Sigmoid colon (tissue), 7 donors: Measurements from ENCODE around the gene CLEC7A. TPM values are rescaled to one million over a fixed set of nuclear protein-coding genes. Genes with fewer than 3 reads are reported as not detected.

Experiments
- DNase-seq: peaks from one replicate; pipeline ENCODE4 v3.0.0-alpha.2; 2019
- H3K27ac ChIP-seq, 4 donors: fragments of 200-600 bp; sonication (generic); one replicate each; pipeline ENCODE4 v1.5.1; 2016 to 2019; ENCODE audit warnings: mild to moderate bottlenecking in 1 of 4
- H3K27me3 ChIP-seq, 3 donors: fragments of 200-600 bp; sonication (generic); one replicate each; pipeline ENCODE4 v1.5.1; 2019; ENCODE audit warnings: mild to moderate bottlenecking in 1 of 3
- H3K36me3 ChIP-seq, 4 donors: fragments of 200-600 bp; sonication (generic); one replicate each; pipeline ENCODE4 v1.5.1; 2016 to 2019
- H3K4me1 ChIP-seq, 4 donors: fragments of 200-600 bp; sonication (generic); one replicate each; pipeline ENCODE4 v1.5.1; 2017 to 2019
- H3K4me3 ChIP-seq, 4 donors: fragments of 200-600 bp; sonication (generic); one replicate each; pipeline ENCODE4 v1.5.1; 2017 to 2019; ENCODE audit warnings: mild to moderate bottlenecking in 2 of 4, moderate library complexity in 1 of 4
- H3K9me3 ChIP-seq, 4 donors: fragments of 200-600 bp in 3 of 4; sonication (generic) in 3 of 4; one replicate each; pipeline versions ENCODE4 v1.5.1 to v1.6.1; 2013 to 2019
- EP300 ChIP-seq, 4 donors: sonication (generic); formaldehyde crosslinking; IDR thresholded peaks; one replicate each; pipeline ENCODE4 v1.6.1; 2017; ENCODE audit warnings: antibody characterized with exemption in 4 of 4
- POLR2A ChIP-seq, 2 donors: fragments of 450-650 bp; IDR thresholded peaks; one replicate each; pipeline ENCODE4 v1.6.1; 2016; ENCODE audit warnings: antibody characterized with exemption in 2 of 2, mild to moderate bottlenecking in 2 of 2, moderate library complexity in 2 of 2
- POLR2AphosphoS5 ChIP-seq, 4 donors: sonication (generic); formaldehyde crosslinking; IDR thresholded peaks; one replicate each; pipeline ENCODE4 v1.6.1; 2017; ENCODE audit warnings: antibody characterized with exemption in 4 of 4
- WGBS, 2 donors: extraction: QIAGEN DNeasy Blood & Tissue Kit; methylation state at CpG; one replicate each; pipeline ENCODE4 v1.1.7; 2013; 5-methylcytosine and 5-hydroxymethylcytosine counted together
- intact Hi-C: fragments of 100-400 bp; cut with DNase I; formaldehyde crosslinking; loops from one replicate; pipeline ENCODE4 v1.15.1; 2023
- polyA plus RNA-seq, 3 donors: library from polyadenylated mRNA; stranded (reverse); fragments of 200-250 nt; gene quantifications; one replicate each; pipeline ENCODE4 v1.2.3, GENCODE V29; 2013
- total RNA-seq, 4 donors: library from RNA; depleted of rRNA; stranded (reverse); fragments of >200 nt; gene quantifications; one replicate each; pipeline ENCODE4 v1.1.0, GENCODE V29; 2016
- TF ChIP-seq, protein P1 (sequence below), 4 experiments: fragments of 450-650 bp in 3 of 4; fragments of 200-600 bp in 1 of 4; IDR thresholded peaks; one replicate each; pipeline ENCODE4 v1.5.1; 2016 to 2019; ENCODE audit warnings: antibody characterized with exemption in 4 of 4, mild to moderate bottlenecking in 3 of 4, moderate library complexity in 2 of 4
- donor health status: healthy with polysubstance abuse.
- donor health status: Bipolar disorder and iron deficiency.
- donor health status: healthy.

Gene CLEC7A
- total and polyA plus RNA-seq, 7 donors, result 1.8 to 11.1 (median 8.9) TPM

GRCh38 chr12:10128687-10129086, 1.3 kb downstream of the CLEC7A start:
- Histone ChIP-seq H3K27ac (peak overlapping the region in 2 of 4 donors; percentile 34 to 50), H3K4me1 (no peaks in the 10 kb centered on the region), H3K27me3 (no peaks in the 10 kb centered on the region), H3K9me3 (no peaks in the 10 kb centered on the region), H3K4me3 (peak overlapping the region in 2 of 4 donors; percentile 22 to 27), H3K36me3 (no peaks in the 10 kb centered on the region)
- TF ChIP-seq POLR2A (IDR thresholded peaks at IDR 0.05) (no peak), POLR2AphosphoS5 (IDR thresholded peaks at IDR 0.05) (peak in 3 of 4 donors; percentile 15 to 55 (median 41)), EP300 (IDR thresholded peaks at IDR 0.05) (peak in 1 of 4 donors; percentile 61)
- TF ChIP-seq, protein P1, sequence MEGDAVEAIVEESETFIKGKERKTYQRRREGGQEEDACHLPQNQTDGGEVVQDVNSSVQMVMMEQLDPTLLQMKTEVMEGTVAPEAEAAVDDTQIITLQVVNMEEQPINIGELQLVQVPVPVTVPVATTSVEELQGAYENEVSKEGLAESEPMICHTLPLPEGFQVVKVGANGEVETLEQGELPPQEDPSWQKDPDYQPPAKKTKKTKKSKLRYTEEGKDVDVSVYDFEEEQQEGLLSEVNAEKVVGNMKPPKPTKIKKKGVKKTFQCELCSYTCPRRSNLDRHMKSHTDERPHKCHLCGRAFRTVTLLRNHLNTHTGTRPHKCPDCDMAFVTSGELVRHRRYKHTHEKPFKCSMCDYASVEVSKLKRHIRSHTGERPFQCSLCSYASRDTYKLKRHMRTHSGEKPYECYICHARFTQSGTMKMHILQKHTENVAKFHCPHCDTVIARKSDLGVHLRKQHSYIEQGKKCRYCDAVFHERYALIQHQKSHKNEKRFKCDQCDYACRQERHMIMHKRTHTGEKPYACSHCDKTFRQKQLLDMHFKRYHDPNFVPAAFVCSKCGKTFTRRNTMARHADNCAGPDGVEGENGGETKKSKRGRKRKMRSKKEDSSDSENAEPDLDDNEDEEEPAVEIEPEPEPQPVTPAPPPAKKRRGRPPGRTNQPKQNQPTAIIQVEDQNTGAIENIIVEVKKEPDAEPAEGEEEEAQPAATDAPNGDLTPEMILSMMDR (IDR thresholded peaks at IDR 0.05), result no peak
- intact Hi-C loops, result no loop called here
- 59 to 67% methylated on average over 5 of the region's 5 CpGs for WGBS, 2 donors
- no peak for DNase-seq

DNA sequence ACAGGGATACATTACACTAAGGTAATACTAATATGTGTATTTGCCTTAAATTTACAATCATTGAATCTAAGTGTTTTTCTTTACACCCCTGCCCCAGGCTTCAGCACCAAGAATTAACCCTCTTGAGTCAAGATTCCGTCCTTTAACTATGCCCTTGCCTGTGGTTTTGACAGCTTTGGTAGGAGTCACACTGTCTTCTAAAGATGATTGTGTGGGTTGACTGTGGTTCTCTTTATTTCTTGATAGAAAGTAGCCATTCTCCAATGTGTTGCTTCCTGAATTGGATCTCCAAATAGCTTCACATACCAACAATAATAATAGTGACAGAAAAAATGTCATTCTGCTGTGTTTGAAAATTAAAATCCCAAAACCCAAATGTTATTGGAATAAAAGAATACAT, 3.6 kb downstream of the CLEC7A start:
- Histone ChIP-seq H3K36me3 (no peaks in the 10 kb centered on the region), H3K4me3 (no peak overlapping the region), H3K27ac (no peak overlapping the region), H3K27me3 (no peaks in the 10 kb centered on the region), H3K4me1 (no peaks in the 10 kb centered on the region), H3K9me3 (no peaks in the 10 kb centered on the region)
- WGBS, 2 donors, result 49 to 76% methylated on average over 1 of the region's 1 CpG
- intact Hi-C loops, result no loop called here
- TF ChIP-seq POLR2AphosphoS5 (IDR thresholded peaks at IDR 0.05), result no peak
- TF ChIP-seq POLR2A (IDR thresholded peaks at IDR 0.05), result no peak
- TF ChIP-seq, protein P1 (IDR thresholded peaks at IDR 0.05), result no peak
- TF ChIP-seq EP300 (IDR thresholded peaks at IDR 0.05), result no peak
- no peak for DNase-seq

DNA sequence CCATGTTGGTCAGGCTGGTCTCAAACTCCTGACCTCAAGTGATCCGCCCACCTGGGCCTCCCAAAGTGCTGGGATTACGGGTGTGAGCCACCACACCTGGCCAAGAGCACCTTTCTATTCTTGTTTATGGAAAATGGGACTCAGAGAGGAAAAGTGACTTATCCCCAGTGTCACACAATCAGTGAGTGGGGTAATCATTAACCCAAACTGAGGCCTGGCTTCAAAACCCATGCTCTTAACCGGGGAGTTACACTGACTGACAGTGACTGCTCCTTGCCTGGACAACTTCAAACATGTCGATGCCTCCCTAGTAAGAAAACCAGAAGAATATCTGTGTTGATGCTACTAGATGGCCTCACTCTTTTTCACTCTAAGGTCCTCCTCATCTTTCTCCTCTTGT, 7.3 kb downstream of the CLEC7A start:
- Histone ChIP-seq H3K27me3 (no peaks in the 10 kb centered on the region), H3K27ac (no peak overlapping the region), H3K36me3 (no peaks in the 10 kb centered on the region), H3K9me3 (no peaks in the 10 kb centered on the region), H3K4me1 (no peaks in the 10 kb centered on the region), H3K4me3 (no peak overlapping the region)
- intact Hi-C loops, result no loop called here
- 53 to 82% methylated on average over 4 of the region's 4 CpGs for WGBS, 2 donors
- no peak for DNase-seq
- TF ChIP-seq POLR2A (IDR thresholded peaks at IDR 0.05), result no peak
- no peak for TF ChIP-seq EP300 (IDR thresholded peaks at IDR 0.05)
- TF ChIP-seq POLR2AphosphoS5 (IDR thresholded peaks at IDR 0.05), result no peak
- TF ChIP-seq, protein P1 (IDR thresholded peaks at IDR 0.05), result no peak

DNA sequence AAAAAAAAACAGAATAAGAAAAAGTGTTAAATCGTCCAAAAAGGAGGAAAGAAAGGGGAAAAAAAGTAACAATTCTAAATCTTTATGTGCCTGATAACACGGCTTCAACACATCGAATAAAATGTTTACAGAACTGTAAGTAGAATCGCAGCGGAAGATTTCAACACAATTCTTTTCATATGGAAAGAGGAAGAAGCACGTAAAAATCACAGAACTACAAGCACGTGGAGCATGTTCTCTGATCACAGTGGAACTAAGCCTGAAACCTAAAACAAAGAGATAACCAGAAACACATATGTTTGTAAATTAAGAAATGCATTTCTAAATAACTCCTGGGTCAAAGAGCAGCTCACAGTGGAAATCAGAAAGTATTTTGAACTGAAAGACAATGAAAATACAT, 8.7 kb downstream of the CLEC7A start:
- H3K27me3 ChIP-seq, result no peaks in the 10 kb centered on the region
- no peak overlapping the region for H3K27ac ChIP-seq
- H3K9me3 ChIP-seq, result no peaks in the 10 kb centered on the region
- TF ChIP-seq, protein P1 (IDR thresholded peaks at IDR 0.05), result no peak
- no peak for TF ChIP-seq POLR2A (IDR thresholded peaks at IDR 0.05)
- TF ChIP-seq POLR2AphosphoS5 (IDR thresholded peaks at IDR 0.05), result no peak
- no peak for TF ChIP-seq EP300 (IDR thresholded peaks at IDR 0.05)
- H3K4me1 ChIP-seq, result no peaks in the 10 kb centered on the region
- DNase-seq, result no peak
- H3K4me3 ChIP-seq, result no peak overlapping the region
- H3K36me3 ChIP-seq, result no peaks in the 10 kb centered on the region
- WGBS, 2 donors, result 55 to 78% methylated on average over 7 of the region's 7 CpGs
- intact Hi-C loops, result no loop called here

- Histone ChIP-seq H3K4me1 (no peaks in the 10 kb centered on the region), H3K27ac (no peak overlapping the region), H3K4me3 (no peak overlapping the region), H3K9me3 (no peaks in the 10 kb centered on the region), H3K27me3 (no peaks in the 10 kb centered on the region), H3K36me3 (no peaks in the 10 kb centered on the region)
- intact Hi-C loops, result no loop called here
- DNase-seq, result no peak
- TF ChIP-seq POLR2AphosphoS5 (IDR thresholded peaks at IDR 0.05) (no peak), EP300 (IDR thresholded peaks at IDR 0.05) (no peak)
- 77 to 83% methylated on average over 3 of the region's 3 CpGs for WGBS, 2 donors
These were observed 10.9 kb downstream of the CLEC7A start for GRCh38 chr12:10119066-10119465.
